Kidney tubule cell (primary cell): Measurements from ENCODE around the gene SARS2.
"Not testable (repeated sequence)": the region's sequence is repeated elsewhere in the genome, so short reads cannot be mapped to it uniquely, and the experiment has no call there.

ENCODE experiments used
- DNase-seq: peaks from one replicate; pipeline ENCODE4 v3.0.0-alpha.2; 2018; ENCODE audit warnings: low spot score

Gene SARS2, protein sequence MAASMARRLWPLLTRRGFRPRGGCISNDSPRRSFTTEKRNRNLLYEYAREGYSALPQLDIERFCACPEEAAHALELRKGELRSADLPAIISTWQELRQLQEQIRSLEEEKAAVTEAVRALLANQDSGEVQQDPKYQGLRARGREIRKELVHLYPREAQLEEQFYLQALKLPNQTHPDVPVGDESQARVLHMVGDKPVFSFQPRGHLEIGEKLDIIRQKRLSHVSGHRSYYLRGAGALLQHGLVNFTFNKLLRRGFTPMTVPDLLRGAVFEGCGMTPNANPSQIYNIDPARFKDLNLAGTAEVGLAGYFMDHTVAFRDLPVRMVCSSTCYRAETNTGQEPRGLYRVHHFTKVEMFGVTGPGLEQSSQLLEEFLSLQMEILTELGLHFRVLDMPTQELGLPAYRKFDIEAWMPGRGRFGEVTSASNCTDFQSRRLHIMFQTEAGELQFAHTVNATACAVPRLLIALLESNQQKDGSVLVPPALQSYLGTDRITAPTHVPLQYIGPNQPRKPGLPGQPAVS

DNA sequence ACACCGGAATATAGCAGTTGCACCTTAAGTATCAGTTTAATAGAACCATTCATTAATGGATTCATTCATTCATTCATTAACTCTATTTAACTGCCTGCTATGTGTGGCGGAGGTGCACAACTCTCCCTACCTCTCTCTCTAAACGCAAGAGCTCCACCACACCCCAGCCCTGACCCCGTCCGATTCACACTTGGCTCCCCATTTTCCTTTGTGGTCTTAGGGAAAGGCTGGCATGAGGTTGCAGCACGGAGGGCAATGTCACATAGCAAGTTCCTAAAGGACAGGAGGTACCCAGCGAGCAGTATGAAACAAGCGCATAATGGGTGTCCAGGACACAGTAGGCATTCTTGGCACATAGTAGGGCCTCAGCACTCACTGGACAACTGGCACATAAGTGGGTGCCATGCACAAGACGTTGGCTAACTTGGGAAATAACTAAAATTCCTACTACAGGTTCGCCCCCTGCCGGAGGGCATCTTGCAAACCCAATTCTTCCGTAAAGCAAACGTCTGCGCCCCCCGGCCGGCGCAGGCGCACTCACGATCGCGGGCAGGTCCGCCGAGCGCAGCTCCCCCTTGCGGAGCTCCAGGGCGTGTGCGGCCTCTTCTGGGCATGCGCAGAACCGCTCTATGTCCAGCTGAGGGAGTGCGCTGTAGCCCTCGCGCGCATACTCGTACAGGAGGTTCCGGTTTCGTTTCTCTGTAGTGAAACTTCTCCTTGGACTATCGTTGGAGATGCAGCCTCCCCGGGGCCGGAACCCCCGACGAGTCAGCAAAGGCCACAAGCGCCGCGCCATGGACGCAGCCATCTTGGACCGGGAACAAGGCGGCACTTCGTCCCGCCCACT is at the start of gene SARS2:
TSS of gene SARS2 (minus strand) at position 835 of the 847 bp plus-strand sequence. CDS start at position 808, 27 bp downstream.
- DNase-seq = peak; percentile 94

DNA sequence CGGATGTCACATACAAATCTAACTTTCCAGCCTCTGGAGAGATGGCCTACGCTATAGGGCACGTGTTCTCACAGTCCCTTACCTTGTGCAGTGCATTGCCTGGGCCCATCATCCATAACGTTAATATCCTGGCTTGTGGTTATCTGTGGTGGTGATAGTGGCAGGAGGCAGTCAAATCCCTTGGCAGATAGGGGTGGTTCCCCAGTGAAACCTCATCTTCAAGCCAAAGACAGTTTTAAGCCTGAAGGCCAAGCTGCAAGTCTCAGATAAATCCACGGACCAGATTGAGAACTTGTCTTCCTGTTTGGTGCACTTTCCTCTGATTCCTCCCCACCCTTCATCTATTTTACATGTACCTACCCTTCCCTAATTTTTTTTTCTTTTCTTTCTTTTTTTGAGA is 49.2 kb upstream of the SARS2 start:
- DNase-seq = no peak

DNA sequence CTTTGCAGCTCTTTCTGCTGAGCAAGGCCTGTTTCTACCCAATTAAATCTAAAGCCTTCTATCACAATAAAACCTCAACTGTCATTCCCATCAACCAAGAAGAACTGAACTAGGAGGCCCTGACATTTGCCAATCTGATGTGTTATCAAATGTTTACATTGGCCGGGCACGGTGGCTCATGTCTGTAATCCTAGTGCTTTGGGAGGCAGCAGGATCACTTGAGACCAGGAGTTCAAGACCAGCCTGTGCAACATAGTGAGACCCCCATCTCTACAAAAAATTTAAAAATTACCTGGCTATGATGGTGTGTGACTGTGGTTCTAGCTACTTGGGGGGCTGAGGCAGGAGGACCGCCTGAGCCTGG is 47.7 kb upstream of the SARS2 start:
- DNase-seq = no peak

DNA sequence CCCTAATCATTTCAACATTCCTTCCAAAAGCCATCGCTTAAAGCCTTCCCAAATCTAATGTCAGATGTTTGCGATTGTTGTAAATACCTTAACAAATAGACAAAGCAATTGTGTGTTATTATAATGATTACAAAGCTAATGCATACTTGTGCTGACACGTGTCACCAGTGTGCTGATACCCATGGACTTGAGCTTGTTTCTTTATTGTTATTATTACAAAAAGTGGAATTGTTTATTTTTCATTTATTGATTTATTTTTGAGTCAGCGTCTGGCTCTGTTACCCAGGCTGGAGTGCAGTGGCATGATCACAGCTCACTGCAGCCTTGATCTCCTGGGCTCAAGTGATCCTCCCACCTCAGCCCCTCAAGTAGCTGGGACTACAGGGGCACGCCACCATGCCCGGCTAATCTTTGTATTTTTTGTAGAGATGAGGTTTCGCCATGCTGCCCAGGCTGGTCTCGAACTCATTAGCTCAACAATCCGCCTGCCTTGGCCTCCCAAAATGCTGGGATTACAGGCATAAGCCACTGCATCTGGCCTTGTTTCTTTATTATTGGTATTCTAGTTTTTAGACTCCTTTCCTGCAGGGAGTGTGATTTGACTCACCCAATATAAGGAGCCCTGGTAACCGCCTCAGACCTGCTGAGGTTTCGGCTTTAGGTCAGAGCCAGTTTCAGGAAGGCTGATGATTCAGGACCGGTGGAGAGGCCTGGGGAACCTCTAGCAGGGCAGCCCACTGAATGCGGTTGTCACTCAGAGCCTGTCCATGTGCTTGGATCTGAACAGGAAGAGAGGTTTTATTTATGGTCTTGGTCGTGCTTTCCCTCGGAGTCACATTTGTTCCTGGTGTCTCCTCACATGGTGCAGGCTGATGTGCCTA is 47.1 kb upstream of the SARS2 start:
- DNase-seq = peak; percentile 96

DNA sequence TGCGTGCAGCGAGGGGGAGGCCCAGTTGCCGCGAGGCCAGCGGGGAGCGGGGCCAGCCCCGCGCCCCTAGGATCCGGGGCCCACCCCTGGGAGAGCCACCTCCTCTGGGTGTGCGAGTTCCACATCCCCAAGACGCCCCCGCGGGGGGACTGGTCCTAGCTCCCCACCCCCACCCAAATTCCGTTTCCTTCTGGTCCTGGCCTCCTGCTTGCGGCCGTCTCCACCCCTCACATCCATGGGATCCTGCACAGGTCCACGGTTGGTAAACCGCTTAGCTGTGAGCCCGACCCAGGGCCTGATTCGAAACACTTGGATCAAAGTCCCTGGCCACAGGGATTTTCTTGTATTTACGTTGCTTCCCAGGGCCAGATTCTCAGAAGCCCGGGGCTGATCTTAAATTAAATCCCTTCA is 45.3 kb upstream of the SARS2 start:
- peak; percentile 75 for DNase-seq

DNA sequence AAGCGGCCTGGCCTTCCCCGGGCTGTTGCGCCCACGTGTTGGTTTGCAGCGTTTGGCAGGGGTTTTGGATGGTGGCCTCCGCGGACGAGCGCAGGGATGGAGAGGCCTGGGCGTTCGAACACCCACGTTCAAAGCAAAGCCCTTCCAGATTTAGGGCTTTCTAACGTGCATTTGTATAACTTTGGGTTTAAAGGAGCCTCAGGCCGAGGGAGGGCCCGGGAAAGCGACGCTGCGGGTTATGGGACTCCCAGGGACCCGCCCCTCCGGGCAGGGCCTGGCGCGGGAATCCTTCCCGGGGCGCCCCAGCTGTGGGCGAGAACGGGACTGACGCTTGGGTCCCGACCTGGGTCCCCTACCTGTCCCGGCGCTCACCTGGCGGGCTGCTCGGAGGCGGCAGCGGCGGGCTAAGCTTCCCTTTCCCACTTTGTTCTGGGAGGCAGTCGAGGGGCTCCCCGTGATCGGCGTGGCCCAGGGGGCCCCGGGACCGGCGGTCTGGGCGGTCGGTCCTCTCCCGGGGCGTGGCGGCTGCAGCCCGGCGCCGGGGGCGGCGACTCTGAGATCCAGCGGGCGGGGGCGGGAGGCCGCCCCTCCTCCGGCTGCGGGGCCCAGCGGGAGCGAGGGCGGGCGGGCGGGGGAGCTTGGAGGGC is 44.8 kb upstream of the SARS2 start, which contains the start of gene FBXO17:
TSS of gene FBXO17 (minus strand) at position 529 of the 647 bp plus-strand sequence. CDS start 25,423 bp downstream, outside the sequence.
- DNase-seq = peak; percentile 62

DNA sequence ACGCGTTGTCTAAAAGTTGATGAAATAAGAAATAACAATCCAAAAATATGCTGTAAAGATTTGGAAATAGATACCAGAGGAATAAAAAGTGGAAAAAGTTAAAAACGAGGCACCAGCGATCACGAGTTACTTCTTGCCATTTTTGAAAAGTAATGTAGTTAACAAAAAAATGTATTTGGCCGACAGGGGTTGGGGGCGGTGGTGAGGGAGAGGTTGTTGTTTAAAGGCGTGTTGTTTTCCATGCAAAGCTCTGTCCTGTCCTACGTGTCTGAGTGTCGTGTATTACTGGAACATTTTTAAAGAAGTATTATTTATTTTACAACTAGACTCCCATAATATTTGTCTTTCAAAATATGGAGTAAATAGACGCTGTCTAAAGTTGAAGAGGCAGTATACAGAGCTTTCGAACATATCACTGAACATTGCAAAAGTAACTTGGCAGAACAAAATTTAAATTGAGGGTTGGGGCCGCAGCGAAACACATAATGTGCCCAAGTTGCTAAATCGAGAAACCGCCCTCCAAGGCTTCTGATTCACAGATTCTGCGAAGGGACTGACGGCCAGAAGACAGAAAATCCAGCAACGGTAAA is 44.2 kb upstream of the SARS2 start:
- DNase-seq = no peak

DNA sequence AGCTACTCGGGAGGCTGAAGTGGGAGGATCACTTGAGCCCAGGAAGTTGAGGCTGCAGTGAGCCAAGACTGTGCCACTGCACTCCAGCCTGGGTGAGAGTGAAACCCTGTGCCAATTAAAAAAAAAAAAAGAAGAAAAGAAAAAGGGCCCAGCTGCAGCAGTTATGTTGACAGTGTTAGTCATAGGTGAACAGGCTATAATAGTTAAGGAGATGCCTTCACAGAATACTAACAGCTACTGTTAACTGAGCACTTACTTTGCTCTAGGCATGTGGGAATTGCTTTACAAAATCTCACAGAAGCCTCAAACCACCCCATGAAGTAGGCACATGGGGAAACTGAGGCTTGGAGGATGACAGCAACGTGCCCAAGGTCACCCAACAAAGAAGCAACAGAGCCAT is 41.1 kb upstream of the SARS2 start:
- no peak for DNase-seq

DNA sequence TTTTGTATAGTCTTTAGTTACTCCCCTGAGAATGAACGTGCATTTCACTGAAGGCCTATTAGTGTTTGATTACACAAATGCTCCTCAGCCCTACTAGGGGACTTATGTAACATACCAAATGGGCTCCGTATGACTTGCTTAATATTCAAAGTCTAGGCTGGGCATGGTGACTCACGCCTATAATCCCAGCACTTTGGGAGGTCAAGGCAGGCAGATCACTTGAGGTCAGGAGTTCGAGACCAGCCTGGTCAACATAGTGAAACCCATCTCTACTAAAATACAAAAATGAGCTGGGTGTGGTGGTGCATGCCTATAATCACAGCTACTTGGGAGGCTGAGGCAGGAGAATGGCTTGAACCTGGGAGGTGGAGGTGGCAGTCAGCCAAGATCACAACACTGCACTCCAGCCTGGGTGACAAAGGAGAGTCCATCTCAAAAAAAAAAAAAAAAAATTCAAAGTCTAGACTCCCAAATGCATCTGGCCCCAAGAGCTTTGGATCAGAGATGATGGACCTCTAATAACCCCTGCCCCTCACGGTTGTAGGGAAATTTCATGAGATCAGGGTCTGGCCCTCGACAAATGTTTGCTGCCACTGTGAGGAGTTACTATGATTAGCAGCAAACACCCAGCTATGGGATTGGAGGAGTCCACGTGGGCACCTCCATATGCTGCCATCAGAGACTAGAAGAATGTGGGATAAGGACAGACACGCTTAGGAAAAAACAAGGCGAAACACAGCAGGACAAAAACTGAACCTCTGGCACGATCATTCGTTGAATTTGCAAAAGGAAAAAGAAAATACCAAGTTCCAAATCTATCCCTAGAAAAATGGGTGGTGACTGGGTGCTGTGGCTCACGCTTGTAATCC is 40.3 kb upstream of the SARS2 start:
- DNase-seq = no peak

DNA sequence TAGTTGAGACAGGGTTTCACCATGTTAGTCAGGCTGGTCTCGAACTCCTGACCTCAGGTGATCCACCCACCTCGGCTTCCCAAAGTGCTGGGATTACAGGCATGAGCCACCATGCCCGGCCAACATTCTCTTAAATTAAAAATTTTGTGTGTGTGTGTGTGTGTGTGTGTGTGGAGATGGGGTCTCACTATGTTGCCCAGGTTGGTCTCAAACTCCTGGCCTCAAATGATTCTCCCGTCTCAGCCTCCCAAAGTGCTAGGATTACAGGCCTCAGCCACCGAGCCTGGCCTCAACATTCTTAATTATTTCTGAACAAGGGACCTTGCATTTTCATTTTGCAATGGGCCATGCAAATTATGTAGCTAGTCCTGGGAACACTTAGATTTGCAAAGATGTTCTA is 35.6 kb upstream of the SARS2 start:
- not testable (repeated sequence) for DNase-seq

DNA sequence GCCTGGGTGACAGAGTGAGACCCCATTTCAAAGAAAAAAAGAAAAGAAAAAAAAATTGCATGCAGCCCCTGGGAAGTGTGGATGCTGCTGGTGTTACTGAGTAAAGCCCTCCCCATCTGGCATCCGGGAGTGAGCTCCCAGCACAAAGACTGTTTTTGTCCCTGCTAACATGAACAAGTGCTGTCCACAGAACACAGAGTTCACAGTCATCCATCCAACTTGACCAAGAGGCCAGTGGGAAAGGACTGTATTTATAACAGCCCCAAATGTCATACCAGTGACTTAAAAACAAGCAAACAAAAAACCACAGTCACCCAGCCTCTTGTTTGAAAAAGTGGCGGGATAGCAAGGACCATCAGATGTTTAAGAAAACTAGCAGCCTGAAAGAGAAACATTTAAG is 34.2 kb upstream of the SARS2 start:
- DNase-seq = no peak

DNA sequence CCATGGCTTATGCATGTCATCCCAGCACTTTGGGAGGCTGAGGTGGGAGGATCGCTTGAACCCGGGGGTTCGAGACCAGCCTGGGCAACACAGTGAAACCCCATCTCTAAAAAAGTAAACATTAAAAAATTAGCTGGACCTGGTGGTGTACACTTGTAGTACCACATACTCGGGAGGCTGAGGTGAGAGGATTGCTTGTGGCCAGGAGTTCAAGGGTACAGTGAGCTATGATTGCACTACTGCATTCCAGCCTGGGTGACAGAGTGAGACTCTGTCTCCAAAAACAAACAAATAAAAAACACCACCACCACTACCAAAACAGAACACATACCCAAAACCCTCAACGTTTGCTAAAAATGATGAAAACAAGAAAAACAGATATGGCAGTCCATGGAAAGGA is 29.1 kb upstream of the SARS2 start:
- DNase-seq = no peak

DNA sequence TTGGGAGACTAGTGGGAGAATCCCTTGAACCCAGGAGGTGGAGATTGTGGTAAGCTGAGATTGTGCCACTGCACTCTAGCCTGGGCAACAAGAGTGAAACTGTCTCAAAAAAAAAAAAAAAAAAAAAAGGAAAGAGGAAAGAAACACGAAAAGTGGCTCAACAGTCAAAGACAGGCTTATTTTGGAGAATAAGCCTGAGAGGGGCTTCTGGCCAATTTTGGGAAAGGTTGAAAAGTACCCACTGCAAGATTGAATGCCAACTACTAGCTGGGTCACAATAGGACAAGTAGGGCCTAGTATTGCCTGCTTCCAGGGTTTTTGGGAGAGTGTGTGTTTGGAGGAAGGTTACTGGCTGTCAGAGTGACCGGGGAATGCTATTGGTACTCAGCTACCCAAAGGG is 27.7 kb upstream of the SARS2 start:
- no peak for DNase-seq

DNA sequence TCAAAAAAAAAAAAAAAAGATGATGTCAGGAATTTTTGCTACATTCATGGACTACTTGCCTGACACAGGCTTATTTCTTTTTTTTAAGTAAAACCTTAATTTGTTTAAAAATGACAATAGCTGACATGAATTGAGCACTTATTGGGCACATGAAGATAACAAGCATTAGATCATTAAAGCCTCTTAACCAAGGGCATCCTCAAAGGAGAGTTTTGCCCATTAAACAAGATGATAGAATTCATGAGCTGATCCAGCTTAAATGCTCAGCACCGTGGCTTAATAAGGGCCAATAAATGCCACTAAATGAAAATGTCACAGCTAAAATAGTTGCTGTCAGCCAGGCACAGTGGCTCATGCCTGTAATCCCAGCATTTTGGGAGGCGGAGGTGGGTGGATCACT is 25.7 kb upstream of the SARS2 start:
- DNase-seq = no peak

DNA sequence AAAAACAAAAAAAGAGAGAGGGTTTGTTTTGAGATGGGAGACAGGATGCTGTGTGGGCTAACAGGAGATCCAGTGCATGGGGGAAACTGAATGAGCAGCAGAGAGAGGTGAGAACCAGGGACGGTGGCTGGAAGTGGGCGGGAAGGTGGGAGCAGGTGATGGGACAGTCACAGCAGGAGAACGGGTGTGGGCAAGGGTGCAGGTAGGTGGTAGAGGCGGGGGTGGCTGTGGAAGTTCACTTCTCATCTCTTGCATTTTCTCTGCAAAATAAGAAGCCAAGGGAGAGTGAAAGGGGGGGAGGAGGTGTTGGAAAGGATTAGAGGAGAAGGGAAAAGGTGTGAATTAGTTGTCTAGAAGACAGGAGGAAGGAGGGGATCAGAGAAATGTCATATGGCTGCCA is 23.1 kb upstream of the SARS2 start:
- DNase-seq = no peak

DNA sequence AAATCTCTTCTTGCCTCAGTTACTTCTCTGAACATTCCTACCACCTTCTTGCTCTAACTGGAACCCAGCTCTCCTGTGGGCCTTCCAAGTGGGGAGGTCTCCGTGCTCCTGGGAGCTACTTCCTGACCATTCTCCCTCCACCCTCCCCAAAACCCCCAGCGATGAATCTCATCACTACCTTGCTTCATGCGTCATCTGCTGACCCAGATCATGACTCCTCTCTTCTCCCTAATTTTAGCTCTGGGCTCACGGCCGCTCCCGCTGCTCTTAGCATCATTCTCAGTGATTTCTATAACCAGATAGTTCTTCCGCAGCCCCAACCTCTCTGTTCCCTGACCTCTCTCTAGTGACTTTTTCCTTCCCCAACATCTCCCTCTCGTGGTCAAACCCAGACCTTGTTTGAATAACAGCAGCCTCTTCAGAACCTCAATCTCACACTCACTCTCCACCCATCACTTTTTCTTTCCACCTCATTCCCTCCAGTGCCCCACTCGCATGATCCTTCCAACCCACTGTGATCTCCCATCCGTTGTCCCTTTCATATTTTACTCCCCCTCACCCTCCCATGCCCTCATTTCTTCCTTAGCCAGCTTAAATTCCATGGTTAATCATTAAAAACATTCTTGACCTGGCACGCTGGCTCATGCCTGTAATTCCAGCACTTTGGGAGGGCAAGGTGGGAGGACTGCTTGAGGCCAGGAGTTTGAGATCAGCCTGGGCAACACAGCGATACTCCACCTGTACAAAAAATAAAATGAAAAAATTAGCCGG is 22.0 kb upstream of the SARS2 start:
- DNase-seq = peak; percentile 90

DNA sequence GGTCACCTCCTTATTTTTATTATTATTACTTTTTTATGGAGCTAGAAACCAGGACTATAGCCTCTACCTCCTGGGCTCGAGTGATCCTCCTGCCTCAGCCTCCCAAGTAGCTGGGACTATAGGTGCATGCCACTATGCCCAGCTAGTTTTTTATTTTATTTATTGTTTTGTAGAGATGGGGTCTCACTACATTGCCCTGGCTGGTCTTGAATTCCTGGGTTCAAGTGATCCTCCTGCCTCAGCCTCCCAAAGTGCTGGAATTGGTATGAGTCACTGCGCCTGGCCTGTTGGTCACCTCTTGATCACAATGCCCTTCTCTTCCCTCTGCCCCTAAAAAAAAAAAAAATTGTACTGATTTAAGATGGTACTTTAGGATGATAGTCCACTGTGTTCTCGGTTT is 20.6 kb upstream of the SARS2 start:
- no peak for DNase-seq

DNA sequence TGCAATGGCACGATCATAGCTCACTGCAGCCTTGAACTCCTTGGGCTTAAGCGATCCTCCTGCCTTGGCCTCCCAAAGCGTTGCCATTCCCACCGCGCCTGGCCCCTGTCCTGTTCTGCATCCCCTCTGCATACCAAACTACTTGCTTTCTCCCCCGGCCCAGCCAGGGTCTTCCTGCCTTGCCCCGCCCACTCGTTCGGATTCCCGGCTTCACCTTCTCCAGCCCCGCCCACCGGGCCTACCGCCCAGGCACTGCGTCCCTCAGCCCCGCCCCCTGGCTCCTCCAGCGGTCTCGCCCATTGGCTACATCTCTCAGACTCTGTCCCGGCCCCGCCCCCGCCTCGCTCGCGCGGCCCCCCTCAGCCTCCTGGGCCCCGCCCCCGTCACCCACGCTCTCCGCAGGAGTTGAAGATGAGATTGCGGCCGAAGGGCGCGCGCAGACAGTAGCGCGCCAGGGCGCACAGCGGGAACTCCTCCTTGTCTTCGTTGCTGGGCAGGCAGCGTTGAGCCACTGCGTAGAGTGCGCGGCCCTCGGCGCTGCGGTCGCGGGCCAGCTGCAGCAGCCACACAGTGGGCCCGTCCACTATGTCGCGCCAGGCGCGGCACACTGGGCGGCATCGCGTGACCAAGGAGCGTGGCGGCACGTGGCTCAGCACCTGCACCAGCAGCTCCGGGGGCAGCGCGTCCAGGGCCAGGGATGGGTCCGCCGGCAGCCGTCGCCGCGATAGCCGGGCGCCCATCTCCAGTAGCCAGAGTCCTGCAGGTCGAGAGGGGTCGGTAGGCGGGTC is 19.2 kb upstream of the SARS2 start:
- DNase-seq = peak; percentile 69
